DOHH2 (cell line): ENCODE data around the gene ADAMTSL4.

Experiments
- H3F3A ChIP-seq: fragments of 200-600 bp; sonication (generic), shearing (Covaris generic); 2 replicates; pipeline ENCODE4 v1.6.0; 2016; ENCODE audit warnings: antibody characterized with exemption, mild to moderate bottlenecking; ENCODE audit not compliant: control insufficient read depth, insufficient read depth
- H3K27ac ChIP-seq: fragments of 200-600 bp; sonication (generic); 2 replicates; pipeline ENCODE4 v1.5.1; 2014; ENCODE audit warnings: low read depth, mild to moderate bottlenecking, low read length, moderate library complexity
- H3K27me3 ChIP-seq: fragments of 200-600 bp; sonication (generic); 2 replicates; pipeline ENCODE4 v1.6.1; 2014; ENCODE audit warnings: mild to moderate bottlenecking, low read length, mixed read lengths; ENCODE audit not compliant: control insufficient read depth
- H3K36me3 ChIP-seq: fragments of 200-600 bp; sonication (generic); 2 replicates; pipeline ENCODE4 v1.6.1; 2014; ENCODE audit warnings: mild to moderate bottlenecking, low read length, moderate library complexity, mixed read lengths; ENCODE audit not compliant: control insufficient read depth
- H3K4me1 ChIP-seq: fragments of 200-600 bp; sonication (generic); 2 replicates; pipeline ENCODE4 v1.6.1; 2014; ENCODE audit warnings: mild to moderate bottlenecking, low read length, mixed read lengths; ENCODE audit not compliant: control insufficient read depth
- H3K4me2 ChIP-seq: fragments of 200-600 bp; sonication (generic); 2 replicates; pipeline ENCODE4 v1.6.0; 2014; ENCODE audit warnings: mild to moderate bottlenecking, low read length, moderate library complexity
- H3K4me3 ChIP-seq: fragments of 200-600 bp; sonication (generic); 2 replicates; pipeline ENCODE4 v1.5.1; 2014; ENCODE audit warnings: mild to moderate bottlenecking, low read length, mixed read lengths
- H3K79me2 ChIP-seq: fragments of 200-600 bp; sonication (generic); 2 replicates; pipeline ENCODE4 v1.6.1; 2014; ENCODE audit warnings: mild to moderate bottlenecking, low read length, mixed read lengths; ENCODE audit not compliant: control insufficient read depth
- H3K9me2 ChIP-seq: fragments of 200-600 bp; sonication (generic); replicated peaks from 2 replicates; pipeline ENCODE4 v1.6.1; 2014; ENCODE audit warnings: mild to moderate bottlenecking, low read length, mixed read lengths; ENCODE audit not compliant: control insufficient read depth
- H3K9me3 ChIP-seq: fragments of 200-600 bp; sonication (generic); 2 replicates; pipeline ENCODE4 v1.6.1; 2014; ENCODE audit warnings: antibody characterized with exemption, low read length, mixed read lengths; ENCODE audit not compliant: control insufficient read depth, insufficient read depth
- H4K20me1 ChIP-seq: fragments of 200-600 bp; sonication (generic); 2 replicates; pipeline ENCODE4 v1.6.0; 2014; ENCODE audit warnings: low read depth, mild to moderate bottlenecking, antibody characterized with exemption, low read length, moderate library complexity; ENCODE audit not compliant: control insufficient read depth, insufficient read depth
- CTCF ChIP-seq: fragments of 200-600 bp; sonication (generic); IDR thresholded peaks from one replicate; pipeline ENCODE4 v1.5.1; 2014; ENCODE audit warnings: antibody characterized with exemption, mild to moderate bottlenecking, low read depth, low read length; ENCODE audit not compliant: poor library complexity, severe bottlenecking
- EZH2phosphoT487 ChIP-seq: fragments of 200-600 bp; sonication (generic); IDR thresholded peaks from 2 replicates; pipeline ENCODE4 v1.6.1; 2017; ENCODE audit warnings: borderline replicate concordance, mild to moderate bottlenecking, antibody characterized with exemption, low read length, moderate library complexity, mixed read lengths

ADAMTSL4 gene

GRCh38 chr1:150566589-150567340 lies 17.6 kb downstream of the ADAMTSL4 start:
- TF ChIP-seq CTCF: no peak
- no peaks in the 10 kb centered on the region for H3K9me2 ChIP-seq
- H3K36me3 ChIP-seq: peaks cover 23% of the 10 kb centered on the region
- H3F3A ChIP-seq: peaks cover 66% of the 10 kb centered on the region
- no peaks in the 10 kb centered on the region for H3K27me3 ChIP-seq
- peaks cover 96% of the 10 kb centered on the region for H3K4me1 ChIP-seq
- peak overlapping the region; percentile 74 for H3K27ac ChIP-seq
- no peaks in the 10 kb centered on the region for H3K9me3 ChIP-seq
- H3K4me3 ChIP-seq: peak overlapping the region; percentile 59
- H4K20me1 ChIP-seq: no peaks in the 10 kb centered on the region; the same call in 1 of the 2 replicates
- H3K4me2 ChIP-seq: peak overlapping the region; percentile 83
- H3K79me2 ChIP-seq: peaks cover 45% of the 10 kb centered on the region

- Histone ChIP-seq H3K4me3 (peak overlapping the region; percentile 59), H3K27me3 (no peaks in the 10 kb centered on the region), H3K9me2 (no peaks in the 10 kb centered on the region), H3K4me2 (peak overlapping the region; percentile 83), H3F3A (peaks cover 62% of the 10 kb centered on the region), H3K79me2 (peaks cover 48% of the 10 kb centered on the region), H3K27ac (peak overlapping the region; percentile 74), H4K20me1 (no peaks in the 10 kb centered on the region; the same call in 1 of the 2 replicates), H3K4me1 (peaks cover 91% of the 10 kb centered on the region), H3K9me3 (no peaks in the 10 kb centered on the region), H3K36me3 (peaks cover 27% of the 10 kb centered on the region)
- TF ChIP-seq EZH2phosphoT487: no peak
- TF ChIP-seq CTCF: no peak
Observed at GRCh38 chr1:150567341-150567716, 18.1 kb downstream of the ADAMTSL4 start.

- Histone ChIP-seq H3K9me3 (no peaks in the 10 kb centered on the region), H3K4me3 (peak overlapping the region; percentile 59), H3K27me3 (no peaks in the 10 kb centered on the region), H4K20me1 (no peaks in the 10 kb centered on the region; the same call in 1 of the 2 replicates), H3K27ac (peak overlapping the region; percentile 74), H3F3A (peaks cover 62% of the 10 kb centered on the region), H3K9me2 (no peaks in the 10 kb centered on the region), H3K4me1 (peaks cover 91% of the 10 kb centered on the region), H3K4me2 (peak overlapping the region; percentile 83), H3K79me2 (peaks cover 54% of the 10 kb centered on the region), H3K36me3 (peaks cover 33% of the 10 kb centered on the region)
- TF ChIP-seq CTCF (peak; percentile 7), EZH2phosphoT487 (no peak)
Observed at GRCh38 chr1:150567717-150568593, 18.7 kb downstream of the ADAMTSL4 start.
